Choroid plexus epithelial cell (primary cell): ENCODE measurements around the gene BIRC6.

ENCODE experiments used
- DNase-seq: peaks from one replicate; pipeline ENCODE4 v3.0.0-alpha.2; 2010; ENCODE audit warnings: low read depth
- H3K4me3 ChIP-seq: 2 replicates; pipeline ENCODE4 v1.5.1; 2011; ENCODE audit warnings: low read depth, mild to moderate bottlenecking, control low read depth, low read length, moderate library complexity
- CTCF ChIP-seq: conservative IDR thresholded peaks from 2 replicates; pipeline ENCODE4 v1.5.1; 2011; ENCODE audit warnings: low read depth, mild to moderate bottlenecking, control low read depth, inconsistent platforms, low read length, moderate library complexity

The BIRC6 gene

GRCh38 chr2:32504877-32505478 lies 148.2 kb downstream of the BIRC6 start:
- H3K4me3 ChIP-seq: no peak overlapping the region
- TF ChIP-seq CTCF: no peak
- peak; percentile 5 for DNase-seq

GRCh38 chr2:32506446-32506845 lies 149.6 kb downstream of the BIRC6 start:
- no peak for TF ChIP-seq CTCF
- no peak overlapping the region for H3K4me3 ChIP-seq
- no peak for DNase-seq

GRCh38 chr2:32514946-32515345 lies 158.1 kb downstream of the BIRC6 start:
- H3K4me3 ChIP-seq: no peak overlapping the region
- no peak for DNase-seq
- TF ChIP-seq CTCF: no peak

- DNase-seq: no peak
- H3K4me3 ChIP-seq: no peak overlapping the region
- no peak for TF ChIP-seq CTCF
Measured at GRCh38 chr2:32516567-32516966, 159.7 kb downstream of the BIRC6 start.

- H3K4me3 ChIP-seq: no peak overlapping the region
- no peak for TF ChIP-seq CTCF
- peak; percentile 18 for DNase-seq
Measured at GRCh38 chr2:32522770-32523169, 165.9 kb downstream of the BIRC6 start.

- no peak overlapping the region for H3K4me3 ChIP-seq
- TF ChIP-seq CTCF: no peak
- peak; percentile 24 for DNase-seq
Measured at GRCh38 chr2:32523686-32524085, 166.9 kb downstream of the BIRC6 start.

GRCh38 chr2:32532341-32532740 lies 175.5 kb downstream of the BIRC6 start:
- DNase-seq: no peak
- TF ChIP-seq CTCF: no peak
- H3K4me3 ChIP-seq: no peak overlapping the region
